NB4 (cell line): ENCODE data around the gene GID8.

Experiments used
- CTCF ChIP-seq: IDR thresholded peaks from one replicate; pipeline ENCODE4 v1.5.1; 2012; ENCODE audit warnings: low read depth, low read length
- MAX ChIP-seq: IDR thresholded peaks from 2 replicates; pipeline ENCODE4 v1.6.1; 2011; ENCODE audit warnings: low read depth, low read length
- MYC ChIP-seq: IDR thresholded peaks from 2 replicates; pipeline ENCODE4 v1.6.1; 2011; ENCODE audit warnings: low read depth, low read length
- POLR2A ChIP-seq: IDR thresholded peaks from 2 replicates; pipeline ENCODE4 v1.6.1; 2011; ENCODE audit warnings: mild to moderate bottlenecking; ENCODE audit not compliant: insufficient read length; ENCODE audit errors: extremely low read depth

- TF ChIP-seq CTCF = no peak
- no peak for TF ChIP-seq POLR2A
- no peak for TF ChIP-seq MAX
- TF ChIP-seq MYC = no peak
Observed at GRCh38 chr20:62961799-62962198, 23.9 kb downstream of the GID8 start.
